Measurements from ENCODE around the gene C8G. TPM values are rescaled to one million over a fixed set of nuclear protein-coding genes. Genes with fewer than 3 reads are reported as not detected.

C8G gene
- total RNA-seq, 2 donors from 2014 or later, result 2.4 to 2.5 TPM

GRCh38 chr9:136978073-136978864 lies 33.2 kb downstream of the C8G start:
- Mint-ChIP-seq H3K27me3 (no peaks in the 10 kb centered on the region), H3K4me3 (peak overlapping the region; percentile 52), H3K27ac (no peak overlapping the region), H3K9me3 (no peaks in the 10 kb centered on the region), H3K36me3 (no peaks in the 10 kb centered on the region), H3K4me1 (ENCODE audit: low read depth in 2 of 2) (peaks cover 6 to 13% of the 10 kb centered on the region in 2 donors)
- peak; percentile 72 to 85 for ATAC-seq
- peak; percentile 87 for DNase-seq (ENCODE audit: low spot score)

GRCh38 chr9:136978865-136979544 lies 34.0 kb downstream of the C8G start:
- Mint-ChIP-seq H3K4me3 (no peak overlapping the region), H3K9me3 (no peaks in the 10 kb centered on the region), H3K27me3 (peaks cover 4 to 5% of the 10 kb centered on the region in 2 donors), H3K4me1 (ENCODE audit: low read depth in 2 of 2) (peaks cover 10 to 16% of the 10 kb centered on the region in 2 donors), H3K27ac (no peak overlapping the region), H3K36me3 (no peaks in the 10 kb centered on the region)
- ATAC-seq (no peak), DNase-seq (ENCODE audit: low spot score) (no peak)

GRCh38 chr9:136979769-136980587 lies 34.9 kb downstream of the C8G start:
- peaks cover 12 to 17% of the 10 kb centered on the region in 2 donors for H3K4me1 Mint-ChIP-seq (ENCODE audit: low read depth in 2 of 2)
- H3K36me3 Mint-ChIP-seq, result no peaks in the 10 kb centered on the region
- peaks cover 5 to 9% of the 10 kb centered on the region in 2 donors for H3K27me3 Mint-ChIP-seq
- H3K9me3 Mint-ChIP-seq, result no peaks in the 10 kb centered on the region
- DNase-seq (ENCODE audit: low spot score) (no peak), ATAC-seq (no peak)
- H3K4me3 Mint-ChIP-seq, result no peak overlapping the region
- H3K27ac Mint-ChIP-seq, result no peak overlapping the region

GRCh38 chr9:136980669-136981478 lies 35.8 kb downstream of the C8G start:
- H3K4me1 Mint-ChIP-seq (ENCODE audit: low read depth in 2 of 2), result peaks cover 6 to 10% of the 10 kb centered on the region in 2 donors
- peaks cover 5 to 9% of the 10 kb centered on the region in 2 donors for H3K27me3 Mint-ChIP-seq

GRCh38 chr9:136981588-136982231 lies 36.7 kb downstream of the C8G start:
- Mint-ChIP-seq H3K9me3 (no peaks in the 10 kb centered on the region), H3K4me3 (no peak overlapping the region), H3K36me3 (no peaks in the 10 kb centered on the region), H3K27ac (no peak overlapping the region), H3K27me3 (peaks cover 5 to 9% of the 10 kb centered on the region in 2 donors), H3K4me1 (ENCODE audit: low read depth in 2 of 2) (peaks cover 4 to 6% of the 10 kb centered on the region in 2 donors)
- ATAC-seq, result no peak
- no peak for DNase-seq (ENCODE audit: low spot score)

More at GRCh38 chr9:136980669-136981478, 35.8 kb downstream of the C8G start:
- Mint-ChIP-seq H3K4me3 (no peak overlapping the region), H3K9me3 (no peaks in the 10 kb centered on the region), H3K36me3 (no peaks in the 10 kb centered on the region), H3K27ac (no peak overlapping the region)
- DNase-seq (ENCODE audit: low spot score) (no peak), ATAC-seq (no peak)

GRCh38 chr9:136982232-136983051 lies 37.4 kb downstream of the C8G start, which contains the start of gene LCNL1:
TSS of gene LCNL1 (plus strand) at chr9:136982993. CDS start at chr9:136983587, 594 bp downstream.
- ATAC-seq, result no peak
- Mint-ChIP-seq H3K9me3 (no peaks in the 10 kb centered on the region), H3K36me3 (no peaks in the 10 kb centered on the region), H3K4me1 (ENCODE audit: low read depth in 2 of 2) (peaks cover 4 to 6% of the 10 kb centered on the region in 2 donors), H3K4me3 (peak within 1 kb of the TSS; percentile 2), H3K27ac (no peak within 1 kb of the TSS), H3K27me3 (peaks cover 5 to 9% of the 10 kb centered on the region in 2 donors)
- DNase-seq (ENCODE audit: low spot score), result no peak

- H3K27ac Mint-ChIP-seq, result no peak overlapping the region
- ATAC-seq (no peak), DNase-seq (ENCODE audit: low spot score) (no peak)
- no peaks in the 10 kb centered on the region for H3K9me3 Mint-ChIP-seq
- no peaks in the 10 kb centered on the region for H3K36me3 Mint-ChIP-seq
- peaks cover 4 to 6% of the 10 kb centered on the region in 2 donors for H3K4me1 Mint-ChIP-seq (ENCODE audit: low read depth in 2 of 2)
- no peak overlapping the region for H3K4me3 Mint-ChIP-seq
- peaks cover 5 to 9% of the 10 kb centered on the region in 2 donors for H3K27me3 Mint-ChIP-seq
Measured at GRCh38 chr9:136983167-136983566, 38.1 kb downstream of the C8G start.

GRCh38 chr9:136983656-136984314 lies 38.7 kb downstream of the C8G start:
- no peaks in the 10 kb centered on the region for H3K9me3 Mint-ChIP-seq
- peaks cover 5 to 9% of the 10 kb centered on the region in 2 donors for H3K27me3 Mint-ChIP-seq
- H3K4me1 Mint-ChIP-seq (ENCODE audit: low read depth in 2 of 2), result peaks cover 4 to 6% of the 10 kb centered on the region in 2 donors
- no peaks in the 10 kb centered on the region for H3K36me3 Mint-ChIP-seq
- H3K4me3 Mint-ChIP-seq, result peak overlapping the region; percentile 2
- no peak overlapping the region for H3K27ac Mint-ChIP-seq
- ATAC-seq (no peak), DNase-seq (ENCODE audit: low spot score) (no peak)

GRCh38 chr9:136984464-136985026 lies 39.5 kb downstream of the C8G start:
- Mint-ChIP-seq H3K27ac (no peak overlapping the region), H3K4me1 (ENCODE audit: low read depth in 2 of 2) (peaks cover 4 to 6% of the 10 kb centered on the region in 2 donors), H3K27me3 (peaks cover 5 to 9% of the 10 kb centered on the region in 2 donors), H3K4me3 (no peak overlapping the region), H3K36me3 (no peaks in the 10 kb centered on the region), H3K9me3 (no peaks in the 10 kb centered on the region)
- ATAC-seq, result no peak
- no peak for DNase-seq (ENCODE audit: low spot score)

GRCh38 chr9:136985027-136985602 lies 40.1 kb downstream of the C8G start:
- Mint-ChIP-seq H3K4me1 (ENCODE audit: low read depth in 2 of 2) (peaks cover 6% of the 10 kb centered on the region in 2 donors), H3K36me3 (no peaks in the 10 kb centered on the region), H3K27me3 (peaks cover 7 to 9% of the 10 kb centered on the region in 2 donors), H3K4me3 (no peak overlapping the region), H3K27ac (no peak overlapping the region), H3K9me3 (no peaks in the 10 kb centered on the region)
- DNase-seq (ENCODE audit: low spot score), result no peak
- ATAC-seq, result no peak

GRCh38 chr9:136985853-136986252 lies 40.8 kb downstream of the C8G start:
- Mint-ChIP-seq H3K9me3 (no peaks in the 10 kb centered on the region), H3K27ac (no peak overlapping the region), H3K27me3 (peaks cover 7 to 9% of the 10 kb centered on the region in 2 donors), H3K4me1 (ENCODE audit: low read depth in 2 of 2) (peaks cover 10 to 13% of the 10 kb centered on the region in 2 donors), H3K4me3 (no peak overlapping the region), H3K36me3 (no peaks in the 10 kb centered on the region)
- ATAC-seq, result no peak
- DNase-seq (ENCODE audit: low spot score), result no peak
